Activated effector memory CD4-positive, alpha-beta T cell treated with anti-CD3 and anti-CD28 coated beads, Interleukin-2, amount 50 U/mL, for 16 hours (primary cell): ENCODE measurements around the gene SETD7.
"Not testable (repeated sequence)": the region's sequence is repeated elsewhere in the genome, so short reads cannot be mapped to it uniquely, and the experiment has no call there.

Source experiments
- DNase-seq: peaks from one replicate; pipeline ENCODE4 v3.0.0-alpha.2; 2020

Gene SETD7

DNA sequence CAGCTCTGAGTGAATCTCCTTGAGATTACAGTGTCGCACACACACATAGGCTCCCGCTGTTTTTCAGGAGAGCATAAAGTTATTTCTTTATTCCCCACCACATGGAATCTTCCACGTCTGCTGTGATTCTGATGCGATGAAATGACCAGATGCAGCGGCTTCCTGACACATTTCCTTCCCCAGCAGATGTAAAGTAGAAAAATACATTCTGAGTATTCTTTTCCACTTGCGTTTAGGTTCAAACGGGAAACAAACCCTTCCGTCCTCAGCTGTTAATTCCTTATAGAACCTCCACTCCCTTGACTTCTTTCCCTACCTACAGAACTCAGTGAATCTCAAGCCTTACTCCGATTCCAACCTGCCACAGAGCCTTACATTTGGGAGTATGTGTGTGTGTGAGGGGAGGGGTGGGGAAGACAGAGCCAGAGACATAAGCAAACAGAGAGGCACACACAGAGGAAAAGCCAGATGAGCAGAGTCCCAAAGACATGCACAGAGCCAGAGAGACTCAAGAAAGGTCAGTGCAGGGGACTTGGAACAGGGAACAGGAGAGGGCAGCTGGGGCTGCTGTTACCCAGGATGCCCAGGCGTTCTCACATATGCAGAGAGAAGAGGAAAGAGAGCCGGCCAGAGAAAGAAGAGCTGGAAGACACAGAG is 47.3 kb downstream of the SETD7 start:
- no peak for DNase-seq

DNA sequence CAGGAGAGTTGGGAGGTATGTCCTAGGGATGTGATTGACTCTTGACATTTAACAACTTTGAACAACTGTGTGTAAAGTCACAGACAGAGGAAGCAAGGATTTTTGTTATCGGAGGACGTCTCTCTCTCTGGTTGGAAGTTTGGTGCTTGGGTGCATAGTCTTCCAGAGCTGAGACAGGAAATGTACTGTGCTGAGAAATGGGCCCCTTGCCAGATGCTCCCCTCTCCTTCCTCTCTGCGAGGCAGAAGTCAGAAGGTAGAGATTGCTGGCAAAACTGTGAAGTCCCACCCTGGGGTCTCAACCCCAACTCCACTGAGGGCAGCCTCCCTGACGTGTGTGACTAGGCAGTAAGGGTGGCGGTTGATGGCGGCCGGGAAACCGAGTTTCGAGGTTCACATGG is 49.2 kb downstream of the SETD7 start:
- DNase-seq: no peak

DNA sequence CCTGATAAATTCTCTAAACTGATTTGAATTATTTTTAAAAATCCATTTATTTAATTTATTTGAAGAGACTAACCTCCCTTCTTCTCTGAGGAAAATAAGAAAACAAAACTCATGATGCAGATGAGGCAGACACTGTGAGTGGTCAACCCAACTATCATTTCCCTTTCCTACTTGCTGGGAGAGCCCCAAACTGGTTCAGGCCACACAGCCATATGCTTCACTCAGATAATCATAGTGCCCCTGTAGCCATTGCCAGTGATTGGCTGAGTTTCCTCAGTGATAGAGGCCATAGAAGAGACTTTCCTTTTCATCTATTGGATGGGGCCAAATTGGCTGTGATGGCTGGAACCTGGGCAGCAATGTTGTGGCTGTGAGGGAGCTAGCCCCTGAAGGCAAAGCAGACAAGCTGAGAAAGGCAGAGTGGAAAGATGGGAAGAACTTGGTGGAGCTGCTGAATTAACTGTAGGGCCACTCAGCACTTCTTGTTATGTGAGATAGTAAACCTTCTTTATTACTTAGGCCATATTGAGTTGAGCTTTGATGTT is 52.3 kb downstream of the SETD7 start:
- DNase-seq: no peak

DNA sequence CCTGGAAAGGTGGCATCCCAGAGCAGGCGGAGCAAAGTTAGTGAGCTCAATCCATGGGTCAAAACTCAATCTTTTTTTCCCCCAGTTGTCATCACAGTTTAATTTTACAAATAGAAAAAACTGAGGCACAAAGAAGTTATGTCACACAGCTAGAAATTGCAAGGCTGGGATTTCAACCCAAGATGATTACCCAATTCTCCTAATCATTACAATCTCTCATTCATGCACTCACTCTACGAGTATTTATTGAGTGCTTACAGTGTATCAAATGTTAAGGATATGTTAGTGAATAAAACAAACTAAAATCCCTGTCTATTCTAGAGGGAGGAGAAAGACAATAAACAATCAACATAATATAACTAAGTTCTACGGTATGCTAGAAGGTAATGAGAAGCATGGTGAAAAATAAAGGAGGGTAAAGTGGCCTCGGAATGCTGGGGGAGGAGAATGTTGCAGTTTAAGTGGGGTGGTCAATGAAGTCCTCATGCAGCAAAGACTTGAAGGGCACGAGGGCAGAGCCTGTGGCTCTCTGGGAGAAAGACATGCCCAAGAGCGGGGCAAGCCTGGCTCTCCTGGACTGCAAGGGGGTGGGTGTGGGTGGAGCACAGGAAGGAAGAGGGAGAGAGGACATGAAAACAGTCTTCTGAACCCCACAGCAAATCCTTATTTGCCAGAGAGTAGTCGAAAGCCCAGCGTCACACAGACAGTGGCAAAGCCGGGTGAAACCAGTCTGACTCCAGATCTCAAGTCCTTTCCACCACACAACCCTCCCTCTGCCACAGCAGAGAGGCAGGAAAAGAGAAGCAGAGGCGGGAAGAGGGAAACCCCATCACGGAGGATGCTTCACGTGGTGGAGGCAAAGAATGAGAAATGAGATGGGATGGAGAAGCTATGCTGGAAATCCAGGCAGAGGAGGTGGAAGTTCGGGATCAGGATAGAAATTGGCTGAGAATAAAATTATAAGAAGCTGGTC is 53.8 kb downstream of the SETD7 start:
- no peak for DNase-seq

DNA sequence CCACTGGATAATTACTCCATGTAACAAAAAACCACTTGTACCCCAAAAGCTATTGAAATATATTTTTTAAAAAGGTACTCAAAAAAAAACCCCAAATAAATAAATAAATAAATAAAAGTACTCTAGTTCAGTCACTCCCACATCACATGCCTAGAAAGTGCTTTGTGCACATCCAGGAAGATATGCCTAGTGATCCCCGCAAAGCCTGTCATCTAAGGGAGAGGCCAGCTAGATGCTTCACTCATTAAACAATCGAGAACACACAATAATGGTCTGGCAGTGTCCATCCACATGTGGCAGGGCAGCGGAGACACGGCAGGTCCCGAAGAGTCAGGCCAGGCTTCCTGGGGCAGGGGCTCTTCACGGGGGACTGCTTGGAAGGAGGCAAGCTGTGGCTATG is 54.5 kb downstream of the SETD7 start:
- DNase-seq: no peak

DNA sequence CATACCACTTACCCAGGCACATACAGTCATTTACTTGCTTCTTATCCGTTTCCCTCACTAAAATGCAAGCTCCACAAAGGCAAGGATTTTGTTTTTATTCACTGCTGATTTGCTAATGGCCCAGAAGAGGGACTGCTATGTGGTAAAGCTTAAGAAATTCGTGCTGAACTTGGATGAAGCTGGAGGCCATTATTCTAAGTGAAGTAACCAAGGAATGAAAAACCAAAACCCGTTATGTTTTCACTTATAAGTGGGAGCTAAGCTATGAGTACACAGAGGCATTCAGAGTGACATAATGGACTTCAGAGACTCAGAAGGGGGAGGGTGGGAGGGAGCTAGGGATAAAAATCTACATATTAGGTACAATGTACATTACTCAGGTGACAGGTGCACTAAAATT is 54.9 kb downstream of the SETD7 start:
- DNase-seq: no peak

DNA sequence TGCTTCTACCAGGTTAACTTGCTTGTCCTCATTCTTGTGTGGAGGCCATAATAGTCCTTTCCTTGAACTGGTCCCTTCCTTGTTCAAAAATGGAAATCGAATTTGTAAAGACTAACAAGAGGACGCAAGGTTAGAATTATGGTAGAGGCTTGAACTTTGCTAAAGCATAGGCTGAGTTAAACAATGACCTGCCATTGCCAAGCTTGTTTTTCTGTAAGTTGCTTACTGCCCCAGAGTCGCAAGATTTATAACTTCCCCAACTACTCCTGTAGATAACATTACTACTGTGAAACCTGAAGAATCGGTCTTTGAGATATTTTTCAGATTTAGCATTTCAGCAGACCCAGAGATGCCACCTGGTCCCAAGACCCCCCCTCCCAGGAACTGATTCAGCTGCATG is 56.8 kb downstream of the SETD7 start:
- no peak for DNase-seq

DNA sequence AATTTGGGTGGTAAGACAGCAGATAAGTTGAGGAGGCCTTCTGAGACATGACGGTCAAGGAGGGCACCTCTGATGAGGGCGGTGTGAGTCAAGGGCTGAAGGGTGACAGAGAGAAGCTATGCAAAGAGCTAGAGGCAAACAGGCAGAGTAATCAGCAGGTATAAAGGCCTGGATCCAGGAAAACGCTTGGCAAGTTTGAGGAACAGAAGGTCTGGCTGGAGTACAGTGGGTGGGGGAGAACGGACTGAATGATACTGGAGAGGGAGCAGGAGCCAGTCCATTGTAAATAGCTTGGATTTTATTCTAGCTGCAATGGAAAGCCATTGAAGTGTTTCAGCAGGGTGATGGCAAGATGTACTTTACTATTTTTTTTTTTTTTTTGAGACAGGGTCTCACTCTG is 62.8 kb downstream of the SETD7 start:
- DNase-seq: no peak

DNA sequence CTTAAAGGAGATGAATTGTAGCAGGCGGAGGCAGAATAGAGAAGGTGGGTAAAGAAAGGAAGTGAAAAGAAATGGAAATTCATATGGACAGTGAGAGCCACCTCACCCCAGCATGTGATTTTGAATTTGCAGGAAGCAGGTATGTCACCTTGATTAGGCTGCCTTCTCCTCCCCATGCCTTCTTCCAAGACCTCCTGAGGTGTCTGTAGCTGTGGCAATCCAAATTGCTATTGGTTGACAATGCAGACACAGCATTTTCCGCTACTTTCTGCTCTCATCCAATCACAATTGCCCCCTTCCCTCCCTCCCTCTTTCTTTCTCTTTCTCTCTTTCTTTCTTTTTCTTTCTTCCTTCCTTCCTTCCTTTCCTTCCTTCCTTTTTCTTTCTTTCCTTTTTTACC is 63.6 kb downstream of the SETD7 start:
- no peak for DNase-seq

DNA sequence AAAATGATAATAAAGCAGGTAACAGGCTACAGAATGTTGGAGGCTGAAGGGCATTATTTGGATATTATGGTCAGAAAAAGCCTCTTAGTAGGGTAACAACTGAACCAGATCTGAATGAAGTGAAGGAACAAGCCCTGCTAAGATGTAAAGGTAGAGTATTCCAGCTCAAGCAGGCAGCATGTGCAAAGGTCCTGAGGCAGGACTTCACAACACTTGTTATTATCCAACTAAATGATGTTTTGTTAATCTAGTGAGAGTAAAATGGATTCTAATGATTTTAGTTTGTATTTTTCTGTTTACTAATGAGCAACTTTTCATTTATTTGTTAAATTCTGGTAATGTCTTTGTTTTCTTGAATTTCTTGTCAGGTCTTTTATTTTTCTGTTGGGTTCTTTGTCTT is 66.4 kb downstream of the SETD7 start:
- DNase-seq: no peak

DNA sequence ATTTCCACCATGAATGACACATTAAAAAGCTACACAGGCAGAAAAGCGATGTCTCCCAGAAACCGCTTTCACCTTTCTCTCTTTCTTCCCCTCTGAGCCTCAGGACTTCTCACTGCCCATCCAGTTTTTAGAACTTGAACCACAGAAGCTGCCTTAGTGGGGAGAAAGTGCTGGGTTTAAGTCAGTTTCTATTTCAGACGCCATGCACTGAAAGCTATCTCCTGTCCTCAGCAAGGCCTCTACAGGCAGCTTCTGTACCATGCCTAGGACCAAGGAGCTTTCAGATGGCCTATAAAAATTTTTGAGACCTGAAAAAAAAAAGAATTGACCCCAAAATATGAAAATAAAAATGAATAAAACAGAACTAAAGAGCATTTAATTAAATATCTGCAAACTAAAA is 67.6 kb downstream of the SETD7 start:
- no peak for DNase-seq

DNA sequence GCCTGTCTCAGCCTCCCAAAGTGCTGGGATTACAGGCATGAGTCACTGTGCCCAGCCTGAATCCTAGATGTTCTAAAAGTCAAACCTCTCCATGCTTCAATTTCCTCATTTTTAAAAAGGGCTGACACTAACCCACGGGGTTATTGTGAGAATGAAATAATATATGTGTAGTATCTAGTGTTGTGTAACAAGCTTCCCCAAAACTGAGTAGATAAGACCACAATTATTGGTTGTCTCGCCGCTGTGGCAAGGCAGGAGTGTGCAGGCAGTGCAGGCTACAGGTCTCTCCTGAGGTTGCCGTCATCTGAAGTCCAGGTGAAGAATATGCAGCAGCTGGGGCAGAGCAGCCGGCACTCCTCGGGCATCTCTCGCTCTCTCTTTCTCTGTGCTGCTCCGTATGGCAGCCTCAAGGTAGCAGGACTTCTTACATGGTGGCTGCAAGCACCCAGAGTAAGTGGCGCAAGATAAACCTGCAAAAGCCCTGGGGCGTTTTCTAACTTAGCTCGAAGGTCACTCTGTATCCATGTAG is 71.2 kb downstream of the SETD7 start:
- no peak for DNase-seq

DNA sequence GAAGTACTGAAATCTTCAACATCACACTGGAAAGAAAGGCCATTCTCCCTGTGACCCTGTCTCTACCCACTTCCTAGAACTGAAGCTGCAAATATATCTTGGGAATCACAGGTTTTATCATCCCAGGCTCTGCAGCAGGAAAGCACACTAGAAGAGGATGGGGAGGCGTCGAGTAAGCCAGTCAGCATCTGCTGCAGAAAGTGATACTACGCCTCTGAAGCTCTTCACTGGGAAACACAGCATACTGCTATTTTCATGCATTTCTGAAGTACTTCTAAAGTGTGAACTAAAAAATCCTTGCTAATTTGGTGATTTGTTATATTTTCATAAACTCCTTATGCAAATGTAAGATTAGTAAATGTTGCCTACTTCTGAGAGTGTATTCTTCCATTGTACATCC is 73.0 kb downstream of the SETD7 start:
- DNase-seq: no peak

DNA sequence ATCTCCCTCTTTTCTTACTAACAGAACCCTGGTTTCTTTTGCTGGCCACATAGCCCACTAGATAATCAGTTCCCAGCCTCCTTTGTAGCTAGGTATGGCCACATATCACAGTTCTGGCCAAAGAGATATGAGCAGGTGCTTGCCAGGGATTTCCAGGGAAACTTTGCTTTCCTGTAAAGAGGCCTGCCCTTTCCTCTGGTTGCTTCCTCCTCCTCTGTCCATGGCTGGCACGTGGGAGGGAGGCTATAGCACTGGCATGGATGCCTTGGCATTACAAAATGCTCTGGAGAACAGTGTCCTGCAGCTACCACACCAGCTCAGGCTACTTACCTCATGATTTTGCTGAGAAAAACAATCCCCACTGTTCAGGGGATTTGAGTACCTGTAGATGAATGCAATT is 74.6 kb downstream of the SETD7 start:
- no peak for DNase-seq

DNA sequence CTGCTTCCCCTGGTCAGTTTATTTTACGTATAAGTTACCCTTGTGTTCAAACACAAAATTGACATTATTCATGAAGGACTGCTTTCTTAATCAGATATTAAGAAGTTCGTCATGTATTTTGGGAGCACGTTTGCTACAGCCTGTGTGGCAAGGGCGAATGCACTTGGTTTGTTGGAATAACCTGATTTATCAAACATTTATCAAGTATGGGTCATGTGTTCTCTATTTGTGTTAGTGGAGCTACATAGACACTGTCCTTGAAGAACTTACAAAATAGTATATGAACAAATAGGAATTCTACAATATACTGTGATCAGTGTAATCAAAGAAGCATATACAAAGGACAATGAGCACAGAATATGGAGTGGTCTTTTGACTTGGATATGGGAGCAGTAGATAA is 79.7 kb downstream of the SETD7 start:
- DNase-seq: no peak

DNA sequence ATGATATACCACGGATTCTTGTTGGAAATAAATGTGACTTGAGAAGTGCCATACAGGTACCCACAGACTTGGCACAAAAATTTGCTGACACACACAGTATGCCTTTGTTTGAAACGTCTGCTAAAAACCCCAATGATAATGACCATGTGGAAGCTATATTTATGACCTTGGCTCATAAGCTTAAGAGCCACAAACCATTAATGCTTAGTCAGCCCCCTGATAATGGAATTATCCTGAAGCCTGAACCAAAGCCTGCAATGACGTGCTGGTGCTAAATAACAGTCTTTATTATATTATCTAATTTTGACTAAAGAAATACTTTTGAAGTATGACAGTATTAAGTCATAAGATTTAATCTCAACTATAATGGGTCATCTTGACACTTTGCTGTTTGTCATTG is 83.2 kb downstream of the SETD7 start:
- no peak for DNase-seq

DNA sequence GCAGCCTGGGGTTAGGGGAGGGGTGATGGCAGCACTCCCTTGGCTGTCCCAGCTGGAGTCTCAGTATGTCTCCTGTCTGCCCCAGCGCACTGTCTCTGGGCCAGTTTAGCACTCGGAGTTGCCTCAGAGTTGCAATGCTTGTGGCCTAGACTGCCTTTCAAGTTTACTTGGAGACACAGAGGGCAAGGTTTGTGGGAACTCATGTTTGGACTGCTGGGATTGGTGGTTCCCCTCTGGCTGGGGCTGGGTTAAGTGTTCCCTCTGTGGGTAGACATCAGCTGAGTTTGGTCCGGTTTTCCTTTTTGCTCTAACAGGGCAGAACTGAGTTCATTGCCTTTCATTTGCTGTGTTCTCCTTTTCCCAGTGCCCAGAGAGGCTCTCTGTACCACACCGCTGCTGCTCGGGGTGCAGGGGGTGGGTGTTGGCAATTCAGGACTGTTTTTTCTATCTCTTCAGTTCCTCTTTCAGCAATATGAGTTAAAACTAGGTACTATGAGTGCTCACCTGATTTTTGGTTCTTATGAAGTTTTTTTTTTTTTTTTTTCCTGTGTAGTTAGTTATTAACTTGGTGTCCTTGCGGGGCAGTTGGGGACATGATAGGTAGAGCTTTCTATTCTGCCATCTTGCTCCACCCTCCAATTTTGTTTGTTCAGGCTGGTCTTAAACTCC is 84.9 kb downstream of the SETD7 start:
- no peak for DNase-seq

DNA sequence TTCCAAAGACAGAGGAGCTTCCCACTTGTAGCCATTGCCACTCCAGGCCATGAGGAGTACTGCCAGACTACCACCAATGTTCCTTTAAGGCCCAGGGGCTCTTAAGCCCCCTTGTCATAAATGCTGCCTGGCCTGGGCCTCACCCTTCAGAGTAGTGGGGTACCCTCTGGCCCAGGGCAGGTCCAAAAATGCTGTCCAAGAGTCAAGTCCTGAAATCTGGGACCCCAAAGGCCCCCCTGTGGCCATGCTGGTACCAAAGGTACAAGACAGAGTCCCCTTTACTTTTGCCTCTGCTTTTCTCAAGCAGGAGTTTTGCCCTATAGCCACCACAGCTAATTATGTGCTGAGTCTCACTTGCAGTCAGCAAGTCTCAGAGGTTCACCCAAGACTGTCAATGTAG is 85.7 kb downstream of the SETD7 start:
- no peak for DNase-seq

DNA sequence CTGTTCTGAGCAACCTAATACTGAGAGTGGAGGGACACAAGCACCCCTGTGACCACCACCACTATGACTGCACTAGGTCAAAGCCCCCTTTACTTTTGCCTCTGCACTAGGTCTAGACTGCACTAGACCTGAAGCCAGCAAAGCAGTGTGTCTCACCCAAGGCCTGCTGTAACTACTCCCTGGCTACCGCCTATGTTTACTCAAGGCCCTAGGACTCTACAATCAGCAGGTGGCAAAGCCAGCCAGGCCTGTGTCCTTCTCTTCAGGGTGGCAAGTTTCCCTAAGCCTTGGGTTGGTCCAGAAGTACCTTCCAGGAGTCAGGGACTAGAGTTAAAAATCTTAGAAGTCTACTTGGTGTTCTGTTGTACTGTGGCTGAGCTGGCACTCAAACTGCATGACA is 86.2 kb downstream of the SETD7 start:
- DNase-seq: no peak

DNA sequence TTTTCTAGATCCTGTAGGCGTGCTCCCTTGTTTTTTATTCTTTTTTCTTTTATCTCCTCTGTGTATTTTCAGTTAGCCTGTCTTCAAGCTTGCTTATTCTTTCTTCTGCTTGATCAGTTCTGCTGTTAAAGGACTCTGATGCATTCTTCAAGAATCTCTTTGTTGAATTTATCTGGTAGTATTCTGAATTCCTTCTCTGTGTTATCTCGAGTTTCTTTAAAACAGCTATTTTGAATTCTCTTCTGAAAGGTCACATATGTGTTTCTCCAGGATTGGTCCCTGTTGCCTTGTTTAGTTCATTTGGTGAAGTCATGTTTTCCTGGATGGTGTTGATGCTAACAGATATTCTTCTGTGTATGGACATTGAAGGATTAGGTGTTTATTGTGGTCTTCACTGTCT is 86.8 kb downstream of the SETD7 start:
- DNase-seq: no peak

DNA sequence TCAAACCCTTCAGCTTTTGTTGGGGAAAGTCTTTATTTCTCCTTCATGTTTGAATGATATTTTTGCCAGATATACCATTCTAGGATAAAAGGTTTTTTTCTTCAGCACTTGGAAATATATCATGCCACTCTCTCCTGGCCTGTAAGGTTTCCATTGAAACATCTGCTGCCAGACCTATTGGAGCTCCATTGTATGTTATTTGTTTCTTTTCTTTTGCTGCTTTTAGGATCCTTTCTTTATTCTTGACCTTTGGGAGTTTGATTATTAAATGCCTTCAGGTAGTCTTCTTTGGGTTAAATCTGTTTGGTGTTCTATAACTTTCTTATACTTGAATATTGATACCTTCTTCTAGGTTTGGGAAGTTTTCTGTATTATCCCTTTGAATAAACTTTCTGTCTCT is 87.3 kb downstream of the SETD7 start:
- not testable (repeated sequence) for DNase-seq

DNA sequence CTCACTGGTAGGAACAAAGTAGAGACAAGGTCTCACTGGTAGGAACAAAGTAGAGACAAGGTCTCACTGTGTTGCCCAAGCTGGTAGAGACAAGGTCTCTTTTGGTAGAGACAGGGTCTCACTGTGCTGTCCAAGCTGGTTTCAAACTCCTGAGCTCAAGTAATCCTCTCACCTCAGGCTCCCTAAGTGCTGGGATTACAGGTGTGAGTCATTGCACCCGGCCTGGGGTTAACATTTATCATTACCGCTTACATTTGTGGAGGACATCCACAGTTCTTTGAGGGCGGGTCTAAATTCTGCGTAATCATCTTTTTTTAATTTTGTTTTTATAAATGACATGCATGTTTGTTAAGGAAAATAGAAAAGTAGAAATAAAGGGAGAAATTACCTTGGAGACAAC is 90.1 kb downstream of the SETD7 start:
- DNase-seq: no peak

DNA sequence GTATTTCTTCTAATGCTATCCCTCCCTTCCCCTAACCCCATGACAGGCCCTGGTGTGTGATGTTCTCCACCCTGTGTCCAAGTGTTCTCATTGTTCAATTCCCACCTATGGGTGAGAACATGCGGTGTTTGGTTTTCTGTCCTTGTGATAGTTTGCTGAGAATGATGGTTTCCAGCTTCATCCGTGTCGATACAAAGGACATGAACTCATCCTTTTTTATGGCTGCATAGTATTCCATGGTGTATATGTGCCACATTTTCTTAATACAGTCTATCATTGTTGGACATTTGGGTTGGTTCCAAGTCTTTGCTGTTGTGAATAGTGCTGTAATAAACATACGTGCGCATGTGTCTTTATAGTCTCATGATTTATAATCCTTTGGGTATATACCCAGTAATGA is 91.5 kb downstream of the SETD7 start:
- DNase-seq: not testable (repeated sequence)
